ENCODE measurements around the gene TRAF3IP1. TPM values are rescaled to one million over a fixed set of nuclear protein-coding genes. Genes with fewer than 3 reads are reported as not detected.

The TRAF3IP1 gene
- total and polyA plus RNA-seq, 2 of the 13 experiments (the other 11 are each of a cell fraction or from before 2014, with no cell fraction given), result 4.1 to 12.9 TPM

- Histone ChIP-seq H3K27me3 (ENCODE audit: control insufficient read depth in 1 of 2, insufficient read depth in 2 of 2, low read length in 2 of 2) (no peaks in the 10 kb centered on the region), H3K27ac (ENCODE audit: extremely low read length, insufficient read depth, low read length) (no peak overlapping the region), H3K79me2 (ENCODE audit: insufficient read depth, low read length) (peaks cover 61% of the 10 kb centered on the region), H3K9ac (ENCODE audit: insufficient read depth, low read depth, low read length) (peak overlapping the region; percentile 18; the same call in 1 of the 2 replicates), H3K9me3 (ENCODE audit: low read length) (no peaks in the 10 kb centered on the region), H3K4me1 (ENCODE audit: insufficient read depth, low read length) (peaks cover 52% of the 10 kb centered on the region), H3K4me3 (replicated peaks in 1 of 3; ENCODE audit: insufficient read depth in 1 of 3, low read depth in 2 of 3, low read length in 3 of 3) (no peak overlapping the region), H3K36me3 (replicated peaks in 1 of 2; ENCODE audit: control insufficient read depth in 1 of 2, insufficient read depth in 2 of 2, low read length in 2 of 2) (peaks cover 28 to 55% of the 10 kb centered on the region in 2 experiments), H3K4me2 (ENCODE audit: low read depth, low read length) (no peak overlapping the region), H2AFZ (ENCODE audit: low read length) (no peak overlapping the region), H4K20me1 (ENCODE audit: insufficient read depth, low read length) (peaks cover 19% of the 10 kb centered on the region; the same call in 1 of the 2 replicates)
- 71% methylated on average over 9 of the region's 9 CpGs for WGBS (ENCODE audit: low lambda C conversion rate)
- intact Hi-C loops (cut with micrococcal nuclease; ENCODE audit: unreplicated experiment) (no loop called here), in situ Hi-C loops (cut with HindIII; ENCODE audit: extremely low pct_ligation_motif_present, low pct_unique_long_range_greater_than_20kb) (no loop called here)
- FAIRE-seq (peak; percentile 44), DNase-seq (ENCODE audit: low spot score) (no peak), ATAC-seq (peak; percentile 45)
- ChIA-PET CTCF (ENCODE audit: low intra/inter-chr PET ratio, low total read pairs) (no interaction called here), POLR2A (interaction anchor here (1.2 to 1.4 kb wide), 2 partner anchors 10 to 15 kb away, joined by 3 to 4 read pairs; partner anchors contain the start of gene PER2)
- no TSS peak for BruUV-seq (replicated peaks)
- TF ChIP-seq NFKBIZ (CRISPR knock-in tag; IDR thresholded peaks at IDR 0.05), result no peak
- no peak for TF ChIP-seq ZFP36L1 (CRISPR knock-in tag; IDR thresholded peaks at IDR 0.05)
- TF ChIP-seq ZNF7 (CRISPR knock-in tag; IDR thresholded peaks at IDR 0.05), result no peak
- no peak for TF ChIP-seq MAZ (IDR thresholded peaks at IDR 0.05; ENCODE audit: borderline replicate concordance, low read depth, low read length)
- TF ChIP-seq MAZ (CRISPR knock-in tag; IDR thresholded peaks at IDR 0.05; ENCODE audit: low read depth), result no peak
- no peak for TF ChIP-seq NR2C2 (CRISPR knock-in tag; IDR thresholded peaks at IDR 0.05; ENCODE audit: borderline replicate concordance)
- TF ChIP-seq SP2 (CRISPR knock-in tag; IDR thresholded peaks at IDR 0.05), result no peak
- TF ChIP-seq WIZ (CRISPR knock-in tag; IDR thresholded peaks at IDR 0.05), result no peak
- no peak for TF ChIP-seq ZNF503 (CRISPR knock-in tag; IDR thresholded peaks at IDR 0.05)
Observed at GRCh38 chr2:238278626-238279323, 41.5 kb upstream of the TRAF3IP1 start.
